Effector CD8-positive, alpha-beta T cell (primary cell): Measurements from ENCODE around the gene VAC14.

Source experiments
- DNase-seq: peaks from one replicate; lab custom pipeline; 2025; lab: John Stamatoyannopoulos, UW

The VAC14 gene

GRCh38 chr16:70708366-70709246 lies 92.4 kb downstream of the VAC14 start:
- no peak for DNase-seq

GRCh38 chr16:70706948-70707465 lies 94.0 kb downstream of the VAC14 start:
- DNase-seq = no peak

GRCh38 chr16:70705056-70705455 lies 95.9 kb downstream of the VAC14 start:
- DNase-seq = no peak

- DNase-seq = no peak
Measured at GRCh38 chr16:70704586-70704985, 96.4 kb downstream of the VAC14 start.

- no peak for DNase-seq
Measured at GRCh38 chr16:70703835-70704381, 97.0 kb downstream of the VAC14 start.

- no peak for DNase-seq
Measured at GRCh38 chr16:70703041-70703834, 97.7 kb downstream of the VAC14 start.

- no peak for DNase-seq
Measured at GRCh38 chr16:70702624-70703023, 98.3 kb downstream of the VAC14 start.

- no peak for DNase-seq
Measured at GRCh38 chr16:70701998-70702397, 99.0 kb downstream of the VAC14 start.

- DNase-seq = no peak
Measured at GRCh38 chr16:70701596-70701995, 99.4 kb downstream of the VAC14 start.

- DNase-seq = no peak
Measured at GRCh38 chr16:70701036-70701435, 99.9 kb downstream of the VAC14 start.

GRCh38 chr16:70700101-70701020 lies 100.6 kb downstream of the VAC14 start:
- no peak for DNase-seq

- DNase-seq = no peak
Measured at GRCh38 chr16:70699696-70700095, 101.3 kb downstream of the VAC14 start.

GRCh38 chr16:70698901-70699300 lies 102.1 kb downstream of the VAC14 start:
- DNase-seq = no peak

GRCh38 chr16:70697594-70698170 lies 103.3 kb downstream of the VAC14 start:
- no peak for DNase-seq

- DNase-seq = no peak
Measured at GRCh38 chr16:70696952-70697593, 103.9 kb downstream of the VAC14 start.

- DNase-seq = no peak
Measured at GRCh38 chr16:70696355-70696754, 104.6 kb downstream of the VAC14 start.

GRCh38 chr16:70695331-70696070 lies 105.5 kb downstream of the VAC14 start:
- no peak for DNase-seq

- no peak for DNase-seq
Measured at GRCh38 chr16:70694868-70695218, 106.1 kb downstream of the VAC14 start.

- DNase-seq = no peak
Measured at GRCh38 chr16:70694088-70694867, 106.7 kb downstream of the VAC14 start.
